Tibial nerve (tissue), 3 donors: ENCODE data around the gene SNRNP70.

ENCODE experiments used
- POLR2A ChIP-seq, 2 donors: fragments of 450-650 bp; IDR thresholded peaks; one replicate each; pipeline ENCODE4 v1.6.1; 2017; ENCODE audit warnings: antibody characterized with exemption in 2 of 2, mild to moderate bottlenecking in 2 of 2, moderate library complexity in 2 of 2
- TF ChIP-seq, protein P1 (sequence below), 5 experiments: fragments of 200-600 bp in 3 of 5; fragments of 450-650 bp in 2 of 5; sonication (generic) in 3 of 5; IDR thresholded peaks; one replicate each; pipeline ENCODE4 v1.5.1; 2016 to 2019; ENCODE audit warnings: antibody characterized with exemption in 5 of 5, mild to moderate bottlenecking in 3 of 5, moderate library complexity in 2 of 5

DNA sequence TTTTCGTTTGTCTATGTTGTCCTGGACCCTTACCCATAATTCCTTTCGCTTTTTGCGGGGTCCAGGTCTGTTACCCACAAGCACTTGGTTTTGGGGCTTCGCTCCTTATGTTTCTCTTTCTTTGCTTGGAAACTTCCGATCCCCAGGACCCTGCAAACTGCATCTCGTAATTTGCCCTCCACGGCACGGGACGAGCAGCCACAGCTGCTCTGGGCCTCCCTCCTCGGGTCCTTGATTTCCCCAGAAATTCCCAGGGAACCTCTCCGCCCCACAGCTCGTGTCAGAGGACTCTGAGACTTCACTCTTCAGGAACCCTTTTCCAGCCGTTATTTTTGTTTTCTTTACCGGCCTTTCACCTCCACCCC, 599 bp downstream of the SNRNP70 start:
- TF ChIP-seq POLR2A (IDR thresholded peaks at IDR 0.05), result no peak
- TF ChIP-seq, protein P1, sequence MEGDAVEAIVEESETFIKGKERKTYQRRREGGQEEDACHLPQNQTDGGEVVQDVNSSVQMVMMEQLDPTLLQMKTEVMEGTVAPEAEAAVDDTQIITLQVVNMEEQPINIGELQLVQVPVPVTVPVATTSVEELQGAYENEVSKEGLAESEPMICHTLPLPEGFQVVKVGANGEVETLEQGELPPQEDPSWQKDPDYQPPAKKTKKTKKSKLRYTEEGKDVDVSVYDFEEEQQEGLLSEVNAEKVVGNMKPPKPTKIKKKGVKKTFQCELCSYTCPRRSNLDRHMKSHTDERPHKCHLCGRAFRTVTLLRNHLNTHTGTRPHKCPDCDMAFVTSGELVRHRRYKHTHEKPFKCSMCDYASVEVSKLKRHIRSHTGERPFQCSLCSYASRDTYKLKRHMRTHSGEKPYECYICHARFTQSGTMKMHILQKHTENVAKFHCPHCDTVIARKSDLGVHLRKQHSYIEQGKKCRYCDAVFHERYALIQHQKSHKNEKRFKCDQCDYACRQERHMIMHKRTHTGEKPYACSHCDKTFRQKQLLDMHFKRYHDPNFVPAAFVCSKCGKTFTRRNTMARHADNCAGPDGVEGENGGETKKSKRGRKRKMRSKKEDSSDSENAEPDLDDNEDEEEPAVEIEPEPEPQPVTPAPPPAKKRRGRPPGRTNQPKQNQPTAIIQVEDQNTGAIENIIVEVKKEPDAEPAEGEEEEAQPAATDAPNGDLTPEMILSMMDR (IDR thresholded peaks at IDR 0.05), result no peak
